ENCODE data around the gene C5orf22.

- TF ChIP-seq CTCF (IDR thresholded peaks at IDR 0.05) (no peak), EP300 (IDR thresholded peaks at IDR 0.05) (no peak)
Observed at GRCh38 chr5:31554552-31554951, 22.5 kb downstream of the C5orf22 start.

All from ovary (tissue), 3 donors.